GM18907 (cell line): Measurements from ENCODE around the gene KIF26B.

Experiments
- ATAC-seq: cut with Tn5 transposase; IDR thresholded peaks from one replicate; pipeline ENCODE4 v1.9.1; 2021; ENCODE audit warnings: mild to moderate bottlenecking, moderate library complexity; ENCODE audit not compliant: unreplicated experiment

Gene KIF26B

GRCh38 chr1:245234217-245235081 is 79.7 kb downstream of the KIF26B start:
- ATAC-seq: no peak

- ATAC-seq: no peak
Measured at GRCh38 chr1:245235156-245235555, 80.4 kb downstream of the KIF26B start.

GRCh38 chr1:245240648-245241165 is 85.9 kb downstream of the KIF26B start:
- ATAC-seq: no peak

- no peak for ATAC-seq
Measured at GRCh38 chr1:245241526-245242130, 86.8 kb downstream of the KIF26B start.

GRCh38 chr1:245242989-245243388 is 88.2 kb downstream of the KIF26B start:
- no peak for ATAC-seq

- no peak for ATAC-seq
Measured at GRCh38 chr1:245245021-245245667, 90.4 kb downstream of the KIF26B start.

GRCh38 chr1:245246433-245246832 is 91.6 kb downstream of the KIF26B start:
- no peak for ATAC-seq

GRCh38 chr1:245247356-245247755 is 92.6 kb downstream of the KIF26B start:
- no peak for ATAC-seq

GRCh38 chr1:245247801-245248200 is 93.0 kb downstream of the KIF26B start:
- ATAC-seq: no peak

GRCh38 chr1:245248231-245248731 is 93.5 kb downstream of the KIF26B start:
- ATAC-seq: no peak

- no peak for ATAC-seq
Measured at GRCh38 chr1:245255783-245256182, 101.0 kb downstream of the KIF26B start.

GRCh38 chr1:245256528-245256927 is 101.7 kb downstream of the KIF26B start:
- no peak for ATAC-seq

- no peak for ATAC-seq
Measured at GRCh38 chr1:245258271-245258920, 103.6 kb downstream of the KIF26B start.

- ATAC-seq: no peak
Measured at GRCh38 chr1:245260110-245260882, 105.5 kb downstream of the KIF26B start.

- no peak for ATAC-seq
Measured at GRCh38 chr1:245260883-245261282, 106.1 kb downstream of the KIF26B start.

- ATAC-seq: no peak
Measured at GRCh38 chr1:245261786-245262185, 107.0 kb downstream of the KIF26B start.

- no peak for ATAC-seq
Measured at GRCh38 chr1:245263529-245264095, 108.8 kb downstream of the KIF26B start.

GRCh38 chr1:245264226-245264625 is 109.4 kb downstream of the KIF26B start:
- ATAC-seq: no peak

GRCh38 chr1:245266105-245266504 is 111.3 kb downstream of the KIF26B start:
- no peak for ATAC-seq

- no peak for ATAC-seq
Measured at GRCh38 chr1:245270063-245270462, 115.3 kb downstream of the KIF26B start.
